Measurements from ENCODE around the gene FAIM2. TPM values are rescaled to one million over a fixed set of nuclear protein-coding genes. Genes with fewer than 3 reads are reported as not detected.

FAIM2 gene
- total RNA-seq, 1 donor from 2014 or later: 1.6 TPM

DNA sequence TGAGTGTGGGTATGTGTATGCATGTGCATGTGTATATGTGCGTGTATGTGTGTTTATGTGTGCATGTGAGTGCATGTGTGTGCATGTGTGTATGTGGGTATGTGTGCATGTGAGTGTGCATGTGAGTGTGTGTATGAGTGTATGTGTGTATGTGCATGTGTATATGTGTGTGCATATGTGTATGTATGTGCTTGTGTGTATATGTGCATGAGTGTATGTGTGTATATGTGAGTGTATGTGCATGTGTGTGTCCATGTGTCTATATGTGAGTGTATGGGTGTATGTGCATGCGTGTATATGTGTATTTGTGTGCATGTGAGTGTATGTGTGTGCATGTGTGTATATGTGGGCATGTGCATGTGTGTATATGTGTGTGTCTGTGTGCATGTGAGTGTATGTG lies 25.7 kb downstream of the FAIM2 start:
- Mint-ChIP-seq H3K27ac (ENCODE audit: unreplicated experiment) (no peak overlapping the region), H3K4me3 (no peak overlapping the region), H3K9me3 (peaks cover 32% of the 10 kb centered on the region), H3K27me3 (ENCODE audit: low read depth) (no peaks in the 10 kb centered on the region), H3K4me1 (peaks cover 14% of the 10 kb centered on the region), H3K36me3 (ENCODE audit: low read depth) (no peaks in the 10 kb centered on the region)
- TF ChIP-seq, protein P1, sequence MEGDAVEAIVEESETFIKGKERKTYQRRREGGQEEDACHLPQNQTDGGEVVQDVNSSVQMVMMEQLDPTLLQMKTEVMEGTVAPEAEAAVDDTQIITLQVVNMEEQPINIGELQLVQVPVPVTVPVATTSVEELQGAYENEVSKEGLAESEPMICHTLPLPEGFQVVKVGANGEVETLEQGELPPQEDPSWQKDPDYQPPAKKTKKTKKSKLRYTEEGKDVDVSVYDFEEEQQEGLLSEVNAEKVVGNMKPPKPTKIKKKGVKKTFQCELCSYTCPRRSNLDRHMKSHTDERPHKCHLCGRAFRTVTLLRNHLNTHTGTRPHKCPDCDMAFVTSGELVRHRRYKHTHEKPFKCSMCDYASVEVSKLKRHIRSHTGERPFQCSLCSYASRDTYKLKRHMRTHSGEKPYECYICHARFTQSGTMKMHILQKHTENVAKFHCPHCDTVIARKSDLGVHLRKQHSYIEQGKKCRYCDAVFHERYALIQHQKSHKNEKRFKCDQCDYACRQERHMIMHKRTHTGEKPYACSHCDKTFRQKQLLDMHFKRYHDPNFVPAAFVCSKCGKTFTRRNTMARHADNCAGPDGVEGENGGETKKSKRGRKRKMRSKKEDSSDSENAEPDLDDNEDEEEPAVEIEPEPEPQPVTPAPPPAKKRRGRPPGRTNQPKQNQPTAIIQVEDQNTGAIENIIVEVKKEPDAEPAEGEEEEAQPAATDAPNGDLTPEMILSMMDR (conservative IDR thresholded peaks at IDR 0.05): no peak
- DNase-seq (ENCODE audit: low read depth, low spot score): no peak

DNA sequence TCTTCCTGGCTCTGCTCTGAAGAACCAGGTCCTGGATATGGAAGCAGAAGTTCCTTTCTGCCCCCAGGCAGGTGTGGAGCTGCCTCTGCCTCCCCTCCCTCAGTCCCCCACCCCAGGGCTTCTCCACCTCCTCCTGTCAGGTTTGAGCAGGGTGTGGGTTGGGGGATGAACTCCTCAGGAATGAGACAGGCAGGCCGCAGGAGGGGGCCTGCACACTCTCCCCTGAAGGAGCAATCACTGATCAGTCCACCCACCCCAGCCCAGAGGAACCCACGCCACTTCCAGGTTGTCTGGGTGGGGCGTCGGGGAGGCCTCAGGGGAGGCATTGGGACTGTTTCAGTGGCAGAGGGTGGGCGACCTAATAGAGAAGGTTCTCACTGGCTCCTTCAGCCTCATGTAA lies 26.6 kb downstream of the FAIM2 start:
- Mint-ChIP-seq H3K36me3 (ENCODE audit: low read depth) (no peaks in the 10 kb centered on the region), H3K4me1 (peaks cover 8% of the 10 kb centered on the region), H3K9me3 (peaks cover 32% of the 10 kb centered on the region), H3K27me3 (ENCODE audit: low read depth) (no peaks in the 10 kb centered on the region), H3K27ac (ENCODE audit: unreplicated experiment) (no peak overlapping the region), H3K4me3 (no peak overlapping the region)
- TF ChIP-seq, protein P1 (conservative IDR thresholded peaks at IDR 0.05): no peak
- no peak for DNase-seq (ENCODE audit: low read depth, low spot score)

DNA sequence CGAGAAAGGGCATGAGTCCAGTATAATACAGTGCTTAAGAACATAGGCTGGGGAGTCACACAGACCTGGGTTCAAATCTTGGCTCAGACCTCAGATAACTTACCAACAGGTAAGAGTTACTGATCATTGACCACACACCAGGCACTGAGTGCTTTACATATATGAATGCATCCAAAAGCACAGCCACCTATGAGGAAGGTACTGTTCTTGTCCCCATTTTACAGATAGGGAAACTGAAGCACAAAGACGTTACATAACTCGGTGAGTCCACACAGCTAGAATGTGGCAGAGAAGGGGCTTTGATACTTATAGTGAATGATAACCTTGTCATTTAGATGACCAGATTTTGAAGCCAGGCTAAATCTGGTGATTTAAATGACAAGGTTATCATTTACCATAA lies 27.6 kb downstream of the FAIM2 start:
- Mint-ChIP-seq H3K4me1 (peaks cover 11% of the 10 kb centered on the region), H3K4me3 (no peak overlapping the region), H3K27ac (ENCODE audit: unreplicated experiment) (no peak overlapping the region), H3K9me3 (peaks cover 32% of the 10 kb centered on the region), H3K27me3 (ENCODE audit: low read depth) (no peaks in the 10 kb centered on the region), H3K36me3 (ENCODE audit: low read depth) (no peaks in the 10 kb centered on the region)
- TF ChIP-seq, protein P1 (conservative IDR thresholded peaks at IDR 0.05): no peak
- no peak for DNase-seq (ENCODE audit: low read depth, low spot score)

DNA sequence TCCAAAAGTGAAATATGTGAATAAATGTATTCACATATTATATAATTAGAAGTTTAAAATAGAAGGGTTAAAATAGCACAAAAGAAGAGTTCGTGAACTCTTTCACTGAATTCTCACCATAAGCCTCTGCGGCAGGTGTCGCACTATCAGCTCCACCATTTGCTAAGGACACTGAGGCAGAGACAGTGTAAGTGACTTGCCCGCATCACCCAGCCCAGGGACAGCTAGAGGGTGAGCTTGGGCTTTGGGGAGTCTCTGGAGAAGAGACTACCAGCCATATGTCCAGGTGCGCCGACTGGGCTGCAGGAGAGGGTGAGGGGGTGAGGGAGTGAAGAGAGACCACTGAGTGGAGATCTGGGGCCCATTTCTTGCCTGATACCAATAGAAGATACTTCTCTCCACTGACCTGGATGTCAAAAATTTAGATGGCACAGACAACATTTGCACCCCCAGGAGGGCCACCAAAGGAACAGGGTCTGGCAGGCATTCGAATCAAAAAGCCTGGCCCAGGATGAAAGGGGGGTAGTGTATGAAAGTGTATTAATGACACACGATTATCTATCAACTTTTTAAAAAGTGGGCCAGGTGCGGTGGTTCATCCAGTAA lies 28.5 kb downstream of the FAIM2 start:
- Mint-ChIP-seq H3K4me3 (no peak overlapping the region), H3K9me3 (peaks cover 26% of the 10 kb centered on the region), H3K27me3 (ENCODE audit: low read depth) (no peaks in the 10 kb centered on the region), H3K4me1 (peaks cover 7% of the 10 kb centered on the region), H3K27ac (ENCODE audit: unreplicated experiment) (no peak overlapping the region), H3K36me3 (ENCODE audit: low read depth) (no peaks in the 10 kb centered on the region)
- TF ChIP-seq, protein P1 (conservative IDR thresholded peaks at IDR 0.05): no peak
- DNase-seq (ENCODE audit: low read depth, low spot score): no peak

DNA sequence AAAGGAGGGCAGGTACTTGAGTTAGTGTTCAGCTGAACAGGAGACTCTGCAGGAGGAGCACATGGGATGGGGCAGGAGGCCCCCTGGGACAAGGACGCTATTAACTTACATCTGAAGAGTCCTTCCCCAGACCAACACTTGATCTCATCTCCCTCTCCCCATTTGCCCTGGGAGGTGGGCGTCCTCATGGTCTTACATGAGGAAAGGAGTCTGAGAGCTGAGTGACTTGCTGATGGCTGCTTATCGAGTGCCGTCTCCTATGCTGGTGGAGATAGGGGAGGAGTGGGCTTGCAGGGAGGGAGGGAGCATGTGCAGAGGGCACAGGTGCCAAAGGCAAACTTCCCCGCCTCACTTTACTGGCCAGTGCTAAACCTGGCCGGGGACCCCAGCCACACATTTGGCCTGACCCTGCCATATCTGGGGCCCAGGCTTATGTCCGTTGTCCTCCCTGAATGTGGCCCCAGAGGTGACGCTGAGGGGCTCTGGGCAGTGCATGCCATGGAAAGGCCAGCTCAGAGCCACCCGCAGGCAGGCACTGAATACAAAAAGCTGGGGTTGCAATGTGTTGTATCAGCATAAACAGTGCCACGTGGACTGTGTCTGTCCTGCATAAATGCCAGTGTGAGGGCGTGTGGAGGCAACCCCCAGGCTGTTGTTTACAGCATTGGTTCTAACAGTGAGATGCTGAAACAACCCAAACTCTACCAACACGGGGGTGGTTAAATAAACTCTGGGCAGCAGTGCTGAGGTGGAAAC lies 29.4 kb downstream of the FAIM2 start:
- no peak for DNase-seq (ENCODE audit: low read depth, low spot score)
- H3K4me3 Mint-ChIP-seq: no peak overlapping the region
- H3K27me3 Mint-ChIP-seq (ENCODE audit: low read depth): no peaks in the 10 kb centered on the region
- no peaks in the 10 kb centered on the region for H3K36me3 Mint-ChIP-seq (ENCODE audit: low read depth)
- TF ChIP-seq, protein P1 (conservative IDR thresholded peaks at IDR 0.05): no peak
- H3K4me1 Mint-ChIP-seq: peaks cover 4% of the 10 kb centered on the region
- peaks cover 17% of the 10 kb centered on the region for H3K9me3 Mint-ChIP-seq
- no peak overlapping the region for H3K27ac Mint-ChIP-seq (ENCODE audit: unreplicated experiment)

Data from neural crest cell (in vitro differentiated cells).